NT2/D1 (cell line): Measurements from ENCODE around the gene C5.
"Not testable (repeated sequence)": the region's sequence is repeated elsewhere in the genome, so short reads cannot be mapped to it uniquely, and the experiment has no call there.

ENCODE experiments used
- DNase-seq: peaks from one replicate; pipeline ENCODE4 v3.0.0-alpha.2; 2011; ENCODE audit warnings: low read depth, low spot score
- H3K27me3 ChIP-seq: 2 replicates; pipeline ENCODE4 v1.6.0; 2011; ENCODE audit warnings: mild to moderate bottlenecking; ENCODE audit not compliant: insufficient read length, insufficient read depth
- H3K36me3 ChIP-seq: 2 replicates; pipeline ENCODE4 v1.6.1; 2011; ENCODE audit warnings: mild to moderate bottlenecking, low read length, mixed read lengths; ENCODE audit not compliant: insufficient read depth, insufficient read length
- H3K4me1 ChIP-seq: 2 replicates; pipeline ENCODE4 v1.5.1; 2011; ENCODE audit not compliant: insufficient read depth, insufficient read length
- H3K4me3 ChIP-seq: 2 replicates; pipeline ENCODE4 v1.5.1; 2011; ENCODE audit warnings: low read depth; ENCODE audit not compliant: insufficient read length
- H3K9ac ChIP-seq: 2 replicates; pipeline ENCODE4 v1.6.0; 2011; ENCODE audit warnings: low read depth; ENCODE audit not compliant: insufficient read length
- H3K9me3 ChIP-seq: 2 replicates; pipeline ENCODE4 v1.5.1; 2011; ENCODE audit warnings: mild to moderate bottlenecking, low read length; ENCODE audit not compliant: insufficient read depth
- SUZ12 ChIP-seq: IDR thresholded peaks from 2 replicates; pipeline ENCODE4 v1.6.1; 2011; ENCODE audit not compliant: insufficient read length, insufficient read depth; ENCODE audit errors: extremely low read depth
- YY1 ChIP-seq: IDR thresholded peaks from 2 replicates; pipeline ENCODE4 v1.6.1; 2011; ENCODE audit not compliant: insufficient read length, insufficient read depth
- ZNF274 ChIP-seq: IDR thresholded peaks from 2 replicates; pipeline ENCODE4 v1.6.1; 2011; ENCODE audit warnings: mild to moderate bottlenecking, low read depth, low read length

Gene C5

GRCh38 chr9:120979797-120980196 is 70.3 kb downstream of the C5 start:
- H3K36me3 ChIP-seq = no peaks in the 10 kb centered on the region
- H3K9me3 ChIP-seq = no peaks in the 10 kb centered on the region
- TF ChIP-seq ZNF274 (no peak), YY1 (no peak), SUZ12 (no peak)
- no peaks in the 10 kb centered on the region for H3K27me3 ChIP-seq
- no peak overlapping the region for H3K9ac ChIP-seq
- H3K4me1 ChIP-seq = no peaks in the 10 kb centered on the region
- no peak for DNase-seq
- H3K4me3 ChIP-seq = no peak overlapping the region

GRCh38 chr9:120978987-120979386 is 71.1 kb downstream of the C5 start:
- no peak overlapping the region for H3K4me3 ChIP-seq
- TF ChIP-seq SUZ12 (no peak), ZNF274 (no peak), YY1 (no peak)
- no peak overlapping the region for H3K9ac ChIP-seq
- H3K27me3 ChIP-seq = no peaks in the 10 kb centered on the region
- DNase-seq = no peak
- no peaks in the 10 kb centered on the region for H3K36me3 ChIP-seq
- H3K9me3 ChIP-seq = no peaks in the 10 kb centered on the region
- H3K4me1 ChIP-seq = no peaks in the 10 kb centered on the region

- TF ChIP-seq YY1 (no peak), ZNF274 (no peak), SUZ12 (no peak)
- no peak for DNase-seq
Measured at GRCh38 chr9:120977321-120977720, 72.8 kb downstream of the C5 start.

GRCh38 chr9:120974921-120975320 is 75.2 kb downstream of the C5 start:
- Histone ChIP-seq H3K9me3 (no peaks in the 10 kb centered on the region), H3K9ac (no peak overlapping the region), H3K4me1 (no peaks in the 10 kb centered on the region), H3K4me3 (no peak overlapping the region), H3K36me3 (no peaks in the 10 kb centered on the region), H3K27me3 (no peaks in the 10 kb centered on the region)
- TF ChIP-seq YY1 (no peak), ZNF274 (no peak), SUZ12 (no peak)
- no peak for DNase-seq

More at GRCh38 chr9:120977321-120977720, 72.8 kb downstream of the C5 start:
- Histone ChIP-seq H3K4me3 (no peak overlapping the region), H3K9ac (no peak overlapping the region), H3K36me3 (no peaks in the 10 kb centered on the region), H3K9me3 (no peaks in the 10 kb centered on the region), H3K4me1 (no peaks in the 10 kb centered on the region), H3K27me3 (no peaks in the 10 kb centered on the region)

GRCh38 chr9:120974181-120974580 is 75.9 kb downstream of the C5 start:
- Histone ChIP-seq H3K9me3 (no peaks in the 10 kb centered on the region), H3K4me3 (no peak overlapping the region), H3K4me1 (no peaks in the 10 kb centered on the region), H3K9ac (no peak overlapping the region), H3K27me3 (no peaks in the 10 kb centered on the region), H3K36me3 (no peaks in the 10 kb centered on the region)
- DNase-seq = no peak
- no peak for TF ChIP-seq YY1
- TF ChIP-seq SUZ12 = no peak
- no peak for TF ChIP-seq ZNF274

- no peak for TF ChIP-seq YY1
- no peak for TF ChIP-seq SUZ12
- TF ChIP-seq ZNF274 = no peak
- no peak overlapping the region for H3K9ac ChIP-seq
- H3K9me3 ChIP-seq = no peaks in the 10 kb centered on the region
- H3K4me1 ChIP-seq = no peaks in the 10 kb centered on the region
- DNase-seq = no peak
- H3K4me3 ChIP-seq = no peak overlapping the region
- H3K36me3 ChIP-seq = no peaks in the 10 kb centered on the region
- H3K27me3 ChIP-seq = no peaks in the 10 kb centered on the region
Measured at GRCh38 chr9:120971938-120972337, 78.1 kb downstream of the C5 start.

- not testable (repeated sequence) for H3K27me3 ChIP-seq, H3K9ac ChIP-seq, H3K4me1 ChIP-seq, H3K36me3 ChIP-seq, H3K4me3 ChIP-seq, DNase-seq, H3K9me3 ChIP-seq
Measured at GRCh38 chr9:120971471-120971870, 78.6 kb downstream of the C5 start.

- no peak overlapping the region for H3K4me3 ChIP-seq
- no peaks in the 10 kb centered on the region for H3K9me3 ChIP-seq
- H3K9ac ChIP-seq = no peak overlapping the region
- no peaks in the 10 kb centered on the region for H3K27me3 ChIP-seq
- no peaks in the 10 kb centered on the region for H3K36me3 ChIP-seq
- no peak for DNase-seq
- no peak for TF ChIP-seq SUZ12
- TF ChIP-seq YY1 = no peak
- no peak for TF ChIP-seq ZNF274
- H3K4me1 ChIP-seq = peaks cover 3% of the 10 kb centered on the region
Measured at GRCh38 chr9:120970244-120970643, 79.8 kb downstream of the C5 start.
